ENCODE results near the gene LPAR3. TPM values are rescaled to one million over a fixed set of nuclear protein-coding genes. Genes with fewer than 3 reads are reported as not detected.

The LPAR3 gene, protein sequence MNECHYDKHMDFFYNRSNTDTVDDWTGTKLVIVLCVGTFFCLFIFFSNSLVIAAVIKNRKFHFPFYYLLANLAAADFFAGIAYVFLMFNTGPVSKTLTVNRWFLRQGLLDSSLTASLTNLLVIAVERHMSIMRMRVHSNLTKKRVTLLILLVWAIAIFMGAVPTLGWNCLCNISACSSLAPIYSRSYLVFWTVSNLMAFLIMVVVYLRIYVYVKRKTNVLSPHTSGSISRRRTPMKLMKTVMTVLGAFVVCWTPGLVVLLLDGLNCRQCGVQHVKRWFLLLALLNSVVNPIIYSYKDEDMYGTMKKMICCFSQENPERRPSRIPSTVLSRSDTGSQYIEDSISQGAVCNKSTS
- total RNA-seq (3.3 and 7.6 TPM in 2 replicates), polyA plus RNA-seq (1.8 and 4.3 TPM in 2 replicates), polyA minus RNA-seq (ENCODE audit: low replicate concordance) (1.9 and 13.4 TPM in 2 replicates)
- polyA plus RNA-seq (2012): 1.2 and 2.2 TPM in 2 replicates

DNA sequence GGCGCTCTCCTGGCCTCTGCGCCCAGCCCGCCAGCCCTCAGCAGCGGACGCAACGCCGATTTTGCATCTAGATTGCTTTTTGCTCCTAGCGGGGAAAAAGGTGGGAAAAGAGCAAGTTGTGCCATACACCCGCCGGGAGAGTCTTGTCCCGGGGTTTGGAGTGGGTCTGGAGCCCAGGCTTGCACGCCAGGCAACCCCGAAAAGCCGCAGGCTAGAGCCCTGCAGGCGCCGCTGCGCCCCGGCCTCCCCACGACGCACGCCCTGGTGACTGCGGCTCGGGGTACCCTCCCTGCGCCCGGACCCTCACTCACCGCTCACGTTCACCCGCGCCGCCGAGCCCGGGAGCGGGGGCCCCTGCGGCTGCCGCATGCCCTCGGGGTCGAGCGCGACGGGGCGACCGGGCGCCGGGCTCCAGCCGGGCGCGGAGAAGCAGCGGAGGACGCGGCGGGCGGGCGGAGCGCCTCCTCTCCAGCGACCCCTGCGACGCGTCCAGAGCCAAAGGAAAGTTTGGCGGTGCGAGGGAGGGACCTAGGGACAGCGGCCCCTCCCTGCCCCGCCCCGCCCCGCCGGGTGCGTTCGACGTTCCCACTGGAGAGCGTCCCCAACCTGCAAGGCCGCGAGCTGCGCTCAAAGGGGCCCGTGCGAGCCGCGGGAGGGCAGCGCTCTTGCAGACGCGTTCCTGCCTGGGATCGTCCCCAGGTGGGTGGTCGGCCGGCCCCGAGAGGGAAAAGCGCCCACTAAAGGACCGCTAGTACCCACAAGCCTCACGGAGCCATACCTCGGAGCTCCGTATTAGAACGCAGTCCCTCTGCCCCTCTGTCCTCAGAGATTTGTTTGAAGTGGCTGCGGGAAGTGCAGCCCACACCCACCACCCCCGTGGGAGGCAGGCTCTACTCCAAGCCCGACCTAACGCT, at the start of gene LPAR3:
Gene LPAR3, minus strand, starts transcription at position 502 of the 914 bp plus-strand sequence. CDS start 27,086 bp downstream, outside the sequence.
- H3K79me2 ChIP-seq (ENCODE audit: control insufficient read depth, insufficient read depth, low read length): no peaks in the 10 kb centered on the region
- peak; percentile 59 for TF ChIP-seq EZH2 (IDR thresholded peaks at IDR 0.05; ENCODE audit: low read length, missing control alignments)
- TF ChIP-seq, protein P1, sequence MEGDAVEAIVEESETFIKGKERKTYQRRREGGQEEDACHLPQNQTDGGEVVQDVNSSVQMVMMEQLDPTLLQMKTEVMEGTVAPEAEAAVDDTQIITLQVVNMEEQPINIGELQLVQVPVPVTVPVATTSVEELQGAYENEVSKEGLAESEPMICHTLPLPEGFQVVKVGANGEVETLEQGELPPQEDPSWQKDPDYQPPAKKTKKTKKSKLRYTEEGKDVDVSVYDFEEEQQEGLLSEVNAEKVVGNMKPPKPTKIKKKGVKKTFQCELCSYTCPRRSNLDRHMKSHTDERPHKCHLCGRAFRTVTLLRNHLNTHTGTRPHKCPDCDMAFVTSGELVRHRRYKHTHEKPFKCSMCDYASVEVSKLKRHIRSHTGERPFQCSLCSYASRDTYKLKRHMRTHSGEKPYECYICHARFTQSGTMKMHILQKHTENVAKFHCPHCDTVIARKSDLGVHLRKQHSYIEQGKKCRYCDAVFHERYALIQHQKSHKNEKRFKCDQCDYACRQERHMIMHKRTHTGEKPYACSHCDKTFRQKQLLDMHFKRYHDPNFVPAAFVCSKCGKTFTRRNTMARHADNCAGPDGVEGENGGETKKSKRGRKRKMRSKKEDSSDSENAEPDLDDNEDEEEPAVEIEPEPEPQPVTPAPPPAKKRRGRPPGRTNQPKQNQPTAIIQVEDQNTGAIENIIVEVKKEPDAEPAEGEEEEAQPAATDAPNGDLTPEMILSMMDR (conservative IDR thresholded peaks at IDR 0.05 in 1 of 2, IDR thresholded peaks at IDR 0.05 in 1 of 2; ENCODE audit: low read depth in 1 of 2, low read length in 2 of 2): peak in 1 of 2 donors; percentile 0
- peak within 1 kb of the TSS; percentile 75 for H3K4me2 ChIP-seq (ENCODE audit: extremely low read depth, insufficient read depth, low read length)

DNA sequence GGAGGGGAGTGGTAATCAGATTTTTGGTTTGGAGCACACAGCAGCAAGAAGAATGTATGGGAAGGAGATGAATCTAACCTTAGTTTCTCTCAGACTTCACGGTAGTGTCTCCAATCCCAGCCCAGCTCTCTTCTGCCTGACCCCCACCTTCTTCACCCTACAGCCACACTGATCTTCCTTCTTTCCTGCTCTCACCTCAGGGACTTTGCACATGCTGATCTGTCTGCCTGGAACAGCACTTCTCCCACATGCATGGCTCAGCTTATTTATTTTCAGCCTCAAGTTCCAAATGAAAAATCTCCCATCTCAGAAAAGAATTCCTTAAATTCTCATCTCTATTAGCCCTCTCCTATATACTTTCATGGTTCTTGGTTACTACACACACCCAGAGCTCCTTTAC, 48.8 kb upstream of the LPAR3 start:
- no peaks in the 10 kb centered on the region for H4K20me1 ChIP-seq (ENCODE audit: control insufficient read depth, extremely low read depth, insufficient read depth, low read length)
- no peaks in the 10 kb centered on the region for H3K9me3 ChIP-seq (ENCODE audit: control insufficient read depth, insufficient read depth, low read depth, low read length)
- H3K4me2 ChIP-seq (ENCODE audit: extremely low read depth, insufficient read depth, low read length): no peak overlapping the region
- no peak overlapping the region for H3K4me3 ChIP-seq (replicated peaks in 1 of 4; ENCODE audit: control extremely low read depth in 1 of 4, insufficient read depth in 1 of 4, low read depth in 3 of 4, low read length in 4 of 4)
- H2AFZ ChIP-seq (ENCODE audit: low read length): no peak overlapping the region
- H3K36me3 ChIP-seq (ENCODE audit: control insufficient read depth, insufficient read depth, low read length): no peaks in the 10 kb centered on the region
- no peaks in the 10 kb centered on the region for H3K79me2 ChIP-seq (ENCODE audit: control insufficient read depth, insufficient read depth, low read length)
- H3K27ac ChIP-seq (ENCODE audit: insufficient read depth, low read length): no peak overlapping the region
- H3K4me1 ChIP-seq (ENCODE audit: control insufficient read depth, extremely low read depth, insufficient read depth, low read length): peaks cover 6% of the 10 kb centered on the region
- peaks cover 4% of the 10 kb centered on the region for H3K27me3 ChIP-seq (ENCODE audit: control insufficient read depth, insufficient read depth, low read length)
- no peak overlapping the region for H3K9ac ChIP-seq (ENCODE audit: insufficient read depth, low read length)
- DNase-seq (ENCODE audit: low read depth in 2 of 2): no peak
- TF ChIP-seq, protein P1 (conservative IDR thresholded peaks at IDR 0.05 in 1 of 2, IDR thresholded peaks at IDR 0.05 in 1 of 2; ENCODE audit: low read depth in 1 of 2, low read length in 2 of 2): no peak
- TF ChIP-seq EZH2 (IDR thresholded peaks at IDR 0.05; ENCODE audit: low read length, missing control alignments): no peak

More for the DNA sequence above, at the start of gene LPAR3:
- Histone ChIP-seq H4K20me1 (ENCODE audit: control insufficient read depth, extremely low read depth, insufficient read depth, low read length) (no peaks in the 10 kb centered on the region), H2AFZ (ENCODE audit: low read length) (peak within 1 kb of the TSS; percentile 57), H3K4me3 (replicated peaks in 1 of 4; ENCODE audit: control extremely low read depth in 1 of 4, insufficient read depth in 1 of 4, low read depth in 3 of 4, low read length in 4 of 4) (peak within 1 kb of the TSS; percentile 38 to 58 (median 54)), H3K36me3 (ENCODE audit: control insufficient read depth, insufficient read depth, low read length) (no peaks in the 10 kb centered on the region), H3K27me3 (ENCODE audit: control insufficient read depth, insufficient read depth, low read length) (peaks cover 7% of the 10 kb centered on the region), H3K4me1 (ENCODE audit: control insufficient read depth, extremely low read depth, insufficient read depth, low read length) (no peaks in the 10 kb centered on the region), H3K9me3 (ENCODE audit: control insufficient read depth, insufficient read depth, low read depth, low read length) (no peaks in the 10 kb centered on the region), H3K9ac (ENCODE audit: insufficient read depth, low read length) (peak within 1 kb of the TSS; percentile 8), H3K27ac (ENCODE audit: insufficient read depth, low read length) (no peak within 1 kb of the TSS)
- DNase-seq (ENCODE audit: low read depth in 2 of 2): no peak

DNA sequence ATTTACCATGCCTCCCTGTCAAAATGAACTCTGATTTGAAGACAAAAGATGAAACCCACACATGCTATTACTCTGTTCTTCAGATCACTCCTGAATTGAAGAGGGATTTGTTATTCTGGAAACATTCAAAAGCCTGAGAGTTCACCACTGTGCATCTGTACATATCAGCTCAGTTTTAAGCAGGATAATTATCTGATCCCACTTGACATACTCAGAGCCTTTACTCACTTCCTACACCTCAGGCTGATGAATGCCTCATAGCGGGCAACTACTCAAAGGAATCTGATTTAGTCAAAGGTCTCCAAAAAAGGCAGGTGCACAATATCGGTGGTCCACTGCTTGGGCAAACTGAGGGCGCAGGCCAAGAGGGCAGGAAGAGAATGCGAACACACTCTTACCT, 47.5 kb upstream of the LPAR3 start:
- DNase-seq (ENCODE audit: low read depth in 2 of 2): peak in 1 of 2 donors; percentile 45
- Histone ChIP-seq H3K36me3 (ENCODE audit: control insufficient read depth, insufficient read depth, low read length) (no peaks in the 10 kb centered on the region), H3K9me3 (ENCODE audit: control insufficient read depth, insufficient read depth, low read depth, low read length) (no peaks in the 10 kb centered on the region), H3K27me3 (ENCODE audit: control insufficient read depth, insufficient read depth, low read length) (peaks cover 4% of the 10 kb centered on the region), H3K4me2 (ENCODE audit: extremely low read depth, insufficient read depth, low read length) (no peak overlapping the region), H4K20me1 (ENCODE audit: control insufficient read depth, extremely low read depth, insufficient read depth, low read length) (no peaks in the 10 kb centered on the region), H3K4me1 (ENCODE audit: control insufficient read depth, extremely low read depth, insufficient read depth, low read length) (no peaks in the 10 kb centered on the region), H3K4me3 (replicated peaks in 1 of 4; ENCODE audit: control extremely low read depth in 1 of 4, insufficient read depth in 1 of 4, low read depth in 3 of 4, low read length in 4 of 4) (no peak overlapping the region), H2AFZ (ENCODE audit: low read length) (no peak overlapping the region), H3K27ac (ENCODE audit: insufficient read depth, low read length) (no peak overlapping the region), H3K79me2 (ENCODE audit: control insufficient read depth, insufficient read depth, low read length) (no peaks in the 10 kb centered on the region), H3K9ac (ENCODE audit: insufficient read depth, low read length) (no peak overlapping the region)
- TF ChIP-seq EZH2 (IDR thresholded peaks at IDR 0.05; ENCODE audit: low read length, missing control alignments): no peak

Measured in fibroblast of lung (primary cell).